A673 (cell line): ENCODE data around the gene FAXDC2. TPM values are rescaled to one million over a fixed set of nuclear protein-coding genes. Genes with fewer than 3 reads are reported as not detected.

Source experiments
- BruUV-seq: library from RNA; stranded (reverse); fragments of 400-500 nt; replicated peaks from 2 replicates; lab custom pipeline; 2021; lab: Mats Ljungman, UMichigan
- CTCF ChIA-PET: fragments of 300-600 bp; sonication (Branson Sonifier 250); formaldehyde crosslinking; loops from one replicate; lab custom pipeline; 2022; ENCODE audit warnings: antibody characterized with exemption; lab: Charles Lee
- POLR2A ChIA-PET: fragments of 300-600 bp; sonication (Branson Sonifier 250); formaldehyde crosslinking; loops from one replicate; lab custom pipeline; 2022; ENCODE audit warnings: antibody characterized with exemption; ENCODE audit not compliant: low non-redundant PET; lab: Charles Lee
- DNase-seq: peaks from one replicate; pipeline ENCODE4 v3.0.0-alpha.2; 2015; ENCODE audit warnings: low spot score
- H3K27ac ChIP-seq: fragments of 200-600 bp; sonication (generic); 2 replicates; pipeline ENCODE4 v1.5.1; 2016; ENCODE audit warnings: mixed run types, low read depth, mild to moderate bottlenecking, mixed read lengths, antibody characterized with exemption, low read length; ENCODE audit not compliant: poor library complexity, severe bottlenecking
- H3K27me3 ChIP-seq: fragments of 200-600 bp; sonication (generic); replicated peaks from 2 replicates; pipeline ENCODE4 v1.6.1; 2017; ENCODE audit warnings: mixed run types, low read depth, mild to moderate bottlenecking, mixed read lengths, antibody characterized with exemption, low read length; ENCODE audit not compliant: insufficient read depth, poor library complexity
- H3K36me3 ChIP-seq: fragments of 200-600 bp; sonication (generic); 2 replicates; pipeline ENCODE4 v1.6.1; 2016; ENCODE audit warnings: mixed run types, mild to moderate bottlenecking, mixed read lengths, antibody characterized with exemption, low read length; ENCODE audit not compliant: insufficient read depth, poor library complexity, severe bottlenecking
- H3K4me1 ChIP-seq: fragments of 200-600 bp; sonication (generic); 2 replicates; pipeline ENCODE4 v1.6.1; 2017; ENCODE audit warnings: mixed run types, mild to moderate bottlenecking, mixed read lengths, antibody characterized with exemption, low read length; ENCODE audit not compliant: insufficient read depth, poor library complexity, severe bottlenecking
- H3K4me3 ChIP-seq: fragments of 200-600 bp; sonication (generic); 2 replicates; pipeline ENCODE4 v1.5.1; 2016; ENCODE audit warnings: low read depth, mixed run types, mild to moderate bottlenecking, mixed read lengths, low read length; ENCODE audit not compliant: poor library complexity, severe bottlenecking
- H3K9me3 ChIP-seq: fragments of 200-600 bp; sonication (generic); 2 replicates; pipeline ENCODE4 v1.6.1; 2016; ENCODE audit warnings: mixed run types, low read depth, mild to moderate bottlenecking, mixed read lengths, antibody characterized with exemption, low read length; ENCODE audit not compliant: poor library complexity, severe bottlenecking
- EZH2 ChIP-seq: fragments of 200-600 bp; sonication (generic); IDR thresholded peaks from 2 replicates; pipeline ENCODE4 v1.6.1; 2017; ENCODE audit warnings: borderline replicate concordance, low read depth, mild to moderate bottlenecking, mixed read lengths, antibody characterized with exemption, low read length; ENCODE audit not compliant: poor library complexity, severe bottlenecking
- intact Hi-C: fragments of 100-400 bp; cut with micrococcal nuclease; formaldehyde crosslinking; loops from one replicate; pipeline ENCODE4 v1.10.0; 2022; ENCODE audit not compliant: unreplicated experiment
- total RNA-seq: library from RNA; stranded (reverse); gene quantifications from 2 replicates; pipeline ENCODE4 v1.2.3, GENCODE V29; 2021
- TF ChIP-seq, protein P1 (sequence below): fragments of 300-800, 200-600 bp; sonication (generic); conservative IDR thresholded peaks from 2 replicates; pipeline ENCODE4 v1.5.1; 2017; ENCODE audit warnings: low read depth, mild to moderate bottlenecking, antibody characterized with exemption, low read length, moderate library complexity, mixed read lengths

FAXDC2 gene
- total RNA-seq, 1 experiment from 2014 or later, result not detected

DNA sequence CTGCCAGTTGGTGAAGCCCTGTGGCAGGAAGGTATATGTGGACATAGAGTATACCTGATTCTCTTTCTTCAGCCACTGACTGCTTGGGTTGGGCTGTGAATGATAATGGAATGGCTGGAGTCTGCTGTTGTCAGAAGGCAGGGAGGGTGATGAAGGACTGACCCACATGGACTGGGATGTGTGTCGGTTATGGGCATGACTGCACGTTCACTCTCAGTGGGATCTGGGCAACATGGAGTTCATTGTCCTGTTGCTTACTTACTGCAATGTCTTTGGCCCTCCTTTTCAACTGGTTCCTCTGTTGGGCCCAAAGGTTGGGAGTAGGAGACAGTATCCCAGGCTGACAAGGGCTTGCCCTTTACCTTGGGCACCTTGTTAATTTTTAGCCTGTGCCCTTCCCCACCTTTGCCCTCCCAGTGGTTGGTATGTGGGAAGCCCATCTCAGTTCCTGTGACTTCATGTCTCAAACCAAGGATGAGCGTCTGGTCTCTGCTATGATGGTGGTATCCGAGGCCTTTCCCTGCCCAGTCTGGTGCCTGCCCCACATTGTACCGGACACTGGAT, 34.6 kb downstream of the FAXDC2 start:
- intact Hi-C loops, result no loop called here
- Histone ChIP-seq H3K9me3 (no peaks in the 10 kb centered on the region), H3K4me3 (no peak overlapping the region), H3K4me1 (no peaks in the 10 kb centered on the region), H3K27me3 (no peaks in the 10 kb centered on the region), H3K36me3 (peaks cover 68% of the 10 kb centered on the region), H3K27ac (no peak overlapping the region)
- no TSS peak for BruUV-seq
- POLR2A ChIA-PET, result no interaction called here
- DNase-seq, result no peak
- CTCF ChIA-PET, result no interaction called here
- TF ChIP-seq, protein P1, sequence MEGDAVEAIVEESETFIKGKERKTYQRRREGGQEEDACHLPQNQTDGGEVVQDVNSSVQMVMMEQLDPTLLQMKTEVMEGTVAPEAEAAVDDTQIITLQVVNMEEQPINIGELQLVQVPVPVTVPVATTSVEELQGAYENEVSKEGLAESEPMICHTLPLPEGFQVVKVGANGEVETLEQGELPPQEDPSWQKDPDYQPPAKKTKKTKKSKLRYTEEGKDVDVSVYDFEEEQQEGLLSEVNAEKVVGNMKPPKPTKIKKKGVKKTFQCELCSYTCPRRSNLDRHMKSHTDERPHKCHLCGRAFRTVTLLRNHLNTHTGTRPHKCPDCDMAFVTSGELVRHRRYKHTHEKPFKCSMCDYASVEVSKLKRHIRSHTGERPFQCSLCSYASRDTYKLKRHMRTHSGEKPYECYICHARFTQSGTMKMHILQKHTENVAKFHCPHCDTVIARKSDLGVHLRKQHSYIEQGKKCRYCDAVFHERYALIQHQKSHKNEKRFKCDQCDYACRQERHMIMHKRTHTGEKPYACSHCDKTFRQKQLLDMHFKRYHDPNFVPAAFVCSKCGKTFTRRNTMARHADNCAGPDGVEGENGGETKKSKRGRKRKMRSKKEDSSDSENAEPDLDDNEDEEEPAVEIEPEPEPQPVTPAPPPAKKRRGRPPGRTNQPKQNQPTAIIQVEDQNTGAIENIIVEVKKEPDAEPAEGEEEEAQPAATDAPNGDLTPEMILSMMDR, result no peak
- TF ChIP-seq EZH2, result no peak

DNA sequence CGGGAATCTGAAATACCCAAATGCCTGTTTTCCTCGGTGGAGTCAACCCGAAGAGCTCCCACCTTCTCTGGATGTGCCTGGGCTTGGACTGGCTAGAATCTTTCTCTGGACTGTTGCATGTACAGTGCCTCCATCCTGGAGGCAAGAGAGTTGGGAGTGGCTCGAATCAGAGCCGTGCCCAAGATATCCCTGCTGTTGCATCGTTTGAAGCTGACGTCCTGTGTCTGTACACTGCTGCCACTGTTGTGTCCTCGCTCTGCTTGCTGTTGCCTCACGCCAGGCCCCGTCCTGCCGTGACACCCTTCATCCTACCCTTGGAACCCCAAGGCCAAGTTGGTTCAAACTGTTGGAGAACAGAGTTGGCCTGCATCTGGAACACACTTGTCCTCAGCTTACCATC, 35.4 kb downstream of the FAXDC2 start:
- ChIA-PET POLR2A (no interaction called here), CTCF (no interaction called here)
- H3K4me1 ChIP-seq, result no peaks in the 10 kb centered on the region
- TF ChIP-seq, protein P1, result no peak
- no peak for TF ChIP-seq EZH2
- intact Hi-C loops, result no loop called here
- H3K4me3 ChIP-seq, result no peak overlapping the region
- no peaks in the 10 kb centered on the region for H3K9me3 ChIP-seq
- H3K27ac ChIP-seq, result peak overlapping the region; percentile 37
- H3K27me3 ChIP-seq, result no peaks in the 10 kb centered on the region
- H3K36me3 ChIP-seq, result peaks cover 75% of the 10 kb centered on the region
- DNase-seq, result no peak
- BruUV-seq, result no TSS peak

DNA sequence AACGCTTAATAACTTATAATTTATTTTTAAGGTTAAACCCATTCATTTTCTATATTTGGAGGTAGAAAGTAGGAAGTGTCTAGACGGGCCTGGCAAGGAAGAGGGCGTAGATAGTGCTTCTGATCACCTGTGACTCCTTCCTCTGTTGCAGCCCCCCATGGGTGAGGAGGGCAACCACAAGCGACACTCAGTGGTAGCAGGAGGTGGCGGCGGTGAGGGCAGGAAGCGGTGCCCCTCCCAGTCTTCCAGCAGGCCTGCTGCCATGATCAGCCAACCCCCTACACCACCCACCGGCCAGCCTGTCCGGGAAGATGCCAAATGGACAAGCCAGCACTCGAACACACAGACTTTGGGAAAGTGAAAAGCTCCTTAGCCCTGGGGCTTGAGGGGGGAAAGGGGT, 36.7 kb downstream of the FAXDC2 start:
- POLR2A ChIA-PET, result no interaction called here
- no TSS peak for BruUV-seq
- no peak for DNase-seq
- Histone ChIP-seq H3K27ac (no peak overlapping the region), H3K36me3 (peaks cover 86% of the 10 kb centered on the region), H3K9me3 (no peaks in the 10 kb centered on the region), H3K4me1 (no peaks in the 10 kb centered on the region), H3K4me3 (no peak overlapping the region), H3K27me3 (no peaks in the 10 kb centered on the region)
- CTCF ChIA-PET, result interaction anchor here (0.6 kb wide), 1 partner anchor 18 kb away, joined by 6 read pairs; no protein-coding TSS in a partner anchor
- intact Hi-C loops, result loop anchor here (5.0 kb wide), 1 partner anchor 56 kb away; the partner anchor contains the start of gene LARP1
- TF ChIP-seq, protein P1, result no peak
- no peak for TF ChIP-seq EZH2
